Keratinocyte (primary cell): ENCODE measurements around the gene MIGA1. TPM values are rescaled to one million over a fixed set of nuclear protein-coding genes. Genes with fewer than 3 reads are reported as not detected.

Experiments used
- DNase-seq: peaks from one replicate; pipeline ENCODE4 v3.0.0-alpha.2; 2011; ENCODE audit warnings: low read depth, missing footprints, low spot score
- FAIRE-seq: peaks from 2 replicates; lab custom pipeline; 2011; peaks lifted over from hg19 to GRCh38; lab: Jason Lieb, UNC
- H2AFZ ChIP-seq: 2 replicates; pipeline ENCODE4 v1.6.0; 2012; ENCODE audit warnings: low read length, control low read depth, inconsistent platforms; ENCODE audit not compliant: control insufficient read depth
- H3K27ac ChIP-seq: 2 replicates; pipeline ENCODE4 v1.5.1; 2011; ENCODE audit warnings: low read length; ENCODE audit not compliant: control insufficient read depth, insufficient read depth
- H3K27me3 ChIP-seq: 3 replicates; pipeline ENCODE4 v1.6.0; 2011; ENCODE audit warnings: low read length; ENCODE audit not compliant: control insufficient read depth, insufficient read depth; ENCODE audit errors: extremely low read depth
- H3K36me3 ChIP-seq, 2 experiments: 2 replicates in 1 of 2; 3 replicates in 1 of 2; pipeline ENCODE4 v1.5.1; 2011; ENCODE audit warnings: low read length in 2 of 2, mild to moderate bottlenecking in 1 of 2; ENCODE audit not compliant: control insufficient read depth in 2 of 2, insufficient read depth in 2 of 2; ENCODE audit errors: extremely low read depth in 1 of 2
- H3K4me1 ChIP-seq: 3 replicates; pipeline ENCODE4 v1.5.1; 2011; ENCODE audit warnings: low read length; ENCODE audit not compliant: control insufficient read depth, insufficient read depth; ENCODE audit errors: extremely low read depth
- H3K4me2 ChIP-seq: 3 replicates; pipeline ENCODE4 v1.6.0; 2011; ENCODE audit warnings: low read depth, low read length; ENCODE audit not compliant: control insufficient read depth, insufficient read depth; ENCODE audit errors: extremely low read depth
- H3K4me3 ChIP-seq, 3 experiments: fragments of 200-600 bp in 1 of 3; sonication (generic) in 1 of 3; 2 replicates in 2 of 3; 3 replicates in 1 of 3; pipeline ENCODE4 v1.5.1; 2011 to 2016; ENCODE audit warnings: low read length in 3 of 3, mild to moderate bottlenecking in 3 of 3, control low read depth in 2 of 3, inconsistent platforms in 1 of 3, low read depth in 1 of 3, mixed read lengths in 1 of 3, mixed run types in 1 of 3, moderate library complexity in 1 of 3; ENCODE audit not compliant: control insufficient read depth in 2 of 3, insufficient read depth in 2 of 3; ENCODE audit errors: extremely low read depth in 1 of 3
- H3K79me2 ChIP-seq: 2 replicates; pipeline ENCODE4 v1.6.0; 2012; ENCODE audit warnings: low read length; ENCODE audit not compliant: control insufficient read depth, insufficient read depth
- H3K9ac ChIP-seq: 3 replicates; pipeline ENCODE4 v1.6.0; 2011; ENCODE audit warnings: low read length; ENCODE audit not compliant: control insufficient read depth, insufficient read depth; ENCODE audit errors: extremely low read depth
- H3K9me1 ChIP-seq: 3 replicates; pipeline ENCODE4 v1.6.0; 2011; ENCODE audit warnings: low read length; ENCODE audit not compliant: control insufficient read depth, insufficient read depth; ENCODE audit errors: extremely low read depth
- H3K9me3 ChIP-seq: 2 replicates; pipeline ENCODE4 v1.5.1; 2012; ENCODE audit warnings: low read depth, low read length; ENCODE audit not compliant: control insufficient read depth
- H4K20me1 ChIP-seq: 3 replicates; pipeline ENCODE4 v1.6.0; 2011; ENCODE audit warnings: low read length; ENCODE audit not compliant: control insufficient read depth, insufficient read depth; ENCODE audit errors: extremely low read depth
- CTCF ChIP-seq, 3 experiments: IDR thresholded peaks in 1 of 3; conservative IDR thresholded peaks in 1 of 3; optimal IDR thresholded peaks in 1 of 3; 2 replicates in 2 of 3; 3 replicates in 1 of 3; pipeline versions ENCODE3 to v1.5.1; 2011; ENCODE audit warnings: low read length in 3 of 3, mild to moderate bottlenecking in 3 of 3, moderate library complexity in 2 of 3, control low read depth in 1 of 3, inconsistent platforms in 1 of 3; ENCODE audit not compliant: insufficient read depth in 2 of 3; ENCODE audit errors: extremely low read depth in 1 of 3
- EZH2 ChIP-seq: IDR thresholded peaks from one replicate; pipeline ENCODE4 v1.6.1; 2012; ENCODE audit warnings: inconsistent platforms, mild to moderate bottlenecking, low read length, moderate library complexity
- dilution Hi-C: fragments of 300-500 bp; cut with MboI; formaldehyde crosslinking; loops from one replicate; pipeline ENCODE4 v1.7.0; 2020; ENCODE audit warnings: low sequenced_read_pairs; ENCODE audit not compliant: extremely low pct_ligation_motif_present
- polyA plus RNA-seq, 5 experiments: library from polyadenylated mRNA; depleted of rRNA in 3 of 5; stranded (reverse) in 3 of 5; stranded (forward) in 1 of 5; unstranded in 1 of 5; fragments of >200 nt; gene quantifications; 1 replicate in 1 of 5; 2 replicates in 3 of 5; 3 replicates in 1 of 5; pipeline versions ENCODE4 v1.2.1 to v1.2.3, GENCODE V29; 2011 to 2012; ENCODE audit warnings: missing spikeins in 2 of 5, low read depth in 1 of 5, low replicate concordance in 1 of 5

MIGA1 gene
- polyA plus RNA-seq, 1 donor (not counting 4 experiments of a cell fraction or from before 2014, with no cell fraction given): 8.5 TPM

- Histone ChIP-seq H4K20me1 (no peaks in the 10 kb centered on the region), H3K36me3 (no peaks in the 10 kb centered on the region), H3K9me1 (no peaks in the 10 kb centered on the region), H3K4me3 (no peak overlapping the region), H3K9me3 (no peaks in the 10 kb centered on the region), H3K4me1 (no peaks in the 10 kb centered on the region), H3K27me3 (no peaks in the 10 kb centered on the region), H3K79me2 (no peaks in the 10 kb centered on the region), H3K9ac (no peak overlapping the region), H2AFZ (no peak overlapping the region), H3K27ac (no peak overlapping the region), H3K4me2 (no peak overlapping the region)
- no peak for TF ChIP-seq CTCF (optimal IDR thresholded peaks at IDR 0.05 in 1 of 3, IDR thresholded peaks at IDR 0.05 in 1 of 3, conservative IDR thresholded peaks at IDR 0.05 in 1 of 3; ENCODE audit: extremely low read depth in 1 of 3, insufficient read depth in 2 of 3, low read length in 3 of 3)
- TF ChIP-seq EZH2: no peak
- no peak for DNase-seq
- no peak for FAIRE-seq
- dilution Hi-C loops: no loop called here
Observed at GRCh38 chr1:77845951-77846350, 66.5 kb downstream of the MIGA1 start.

GRCh38 chr1:77846966-77847365, 67.5 kb downstream of the MIGA1 start:
- Histone ChIP-seq H3K4me3 (no peak overlapping the region), H2AFZ (no peak overlapping the region), H3K27me3 (no peaks in the 10 kb centered on the region), H3K9ac (no peak overlapping the region), H3K4me1 (no peaks in the 10 kb centered on the region), H3K27ac (no peak overlapping the region), H3K9me3 (no peaks in the 10 kb centered on the region), H3K9me1 (no peaks in the 10 kb centered on the region), H3K79me2 (no peaks in the 10 kb centered on the region), H3K4me2 (no peak overlapping the region), H4K20me1 (no peaks in the 10 kb centered on the region), H3K36me3 (no peaks in the 10 kb centered on the region)
- dilution Hi-C loops: no loop called here
- DNase-seq: no peak
- TF ChIP-seq CTCF (optimal IDR thresholded peaks at IDR 0.05 in 1 of 3, IDR thresholded peaks at IDR 0.05 in 1 of 3, conservative IDR thresholded peaks at IDR 0.05 in 1 of 3; ENCODE audit: extremely low read depth in 1 of 3, insufficient read depth in 2 of 3, low read length in 3 of 3): no peak
- FAIRE-seq: no peak
